GM18870 (cell line): ENCODE measurements around the gene TCTN2.

ENCODE experiments used
- ATAC-seq: cut with Tn5 transposase; IDR thresholded peaks from one replicate; pipeline ENCODE4 v1.9.1; 2021; ENCODE audit warnings: moderate library complexity; ENCODE audit not compliant: unreplicated experiment

TCTN2 gene

GRCh38 chr12:123670882-123671728 is at the start of gene TCTN2:
Gene TCTN2, plus strand, starts transcription at chr12:123671113. Its CDS starts 128 bp downstream, at chr12:123671241.
- ATAC-seq, result peak; percentile 89

DNA sequence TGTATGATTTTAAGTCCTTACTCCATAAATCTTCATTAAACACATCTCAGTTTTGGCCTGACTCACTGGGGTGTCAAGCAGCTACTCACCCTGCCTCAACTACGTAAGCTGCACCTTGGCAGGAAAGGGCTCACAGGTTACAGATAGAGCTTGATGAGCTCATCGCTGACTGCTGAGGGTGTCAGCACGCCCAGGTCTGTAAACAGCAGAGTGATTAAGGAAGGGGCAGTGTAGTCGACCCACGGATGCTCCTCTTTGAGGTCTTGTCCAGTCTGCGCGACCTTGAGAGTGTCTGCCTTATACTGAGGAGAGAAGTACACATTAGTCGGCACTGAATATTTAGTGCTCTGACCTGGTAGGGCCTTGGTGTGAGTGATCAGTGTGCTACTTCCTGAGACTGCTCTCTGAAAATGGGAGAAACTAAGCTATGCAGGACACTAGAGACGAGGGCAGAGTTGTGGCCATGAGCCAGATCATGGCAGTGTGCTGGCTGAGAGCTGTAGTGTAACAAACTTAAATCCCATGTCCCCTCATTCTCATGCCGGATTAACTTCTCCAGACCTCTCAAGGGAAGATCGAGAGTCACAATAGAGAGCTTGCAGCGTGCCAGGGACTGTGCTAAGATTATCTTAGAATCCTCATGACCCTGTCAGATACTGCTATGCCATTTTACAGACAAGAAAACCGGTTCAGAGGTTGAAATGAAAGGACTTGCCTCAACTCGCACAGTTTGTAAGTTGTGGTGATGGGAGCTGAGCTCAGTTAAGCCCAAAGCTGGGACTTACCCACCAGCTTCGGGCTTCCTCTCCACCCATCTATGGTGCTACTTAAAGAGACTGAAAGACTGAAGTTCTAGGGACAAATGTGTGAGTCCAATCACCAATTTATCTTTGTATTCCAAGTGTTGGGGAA is 49.0 kb upstream of the TCTN2 start:
- no peak for ATAC-seq

DNA sequence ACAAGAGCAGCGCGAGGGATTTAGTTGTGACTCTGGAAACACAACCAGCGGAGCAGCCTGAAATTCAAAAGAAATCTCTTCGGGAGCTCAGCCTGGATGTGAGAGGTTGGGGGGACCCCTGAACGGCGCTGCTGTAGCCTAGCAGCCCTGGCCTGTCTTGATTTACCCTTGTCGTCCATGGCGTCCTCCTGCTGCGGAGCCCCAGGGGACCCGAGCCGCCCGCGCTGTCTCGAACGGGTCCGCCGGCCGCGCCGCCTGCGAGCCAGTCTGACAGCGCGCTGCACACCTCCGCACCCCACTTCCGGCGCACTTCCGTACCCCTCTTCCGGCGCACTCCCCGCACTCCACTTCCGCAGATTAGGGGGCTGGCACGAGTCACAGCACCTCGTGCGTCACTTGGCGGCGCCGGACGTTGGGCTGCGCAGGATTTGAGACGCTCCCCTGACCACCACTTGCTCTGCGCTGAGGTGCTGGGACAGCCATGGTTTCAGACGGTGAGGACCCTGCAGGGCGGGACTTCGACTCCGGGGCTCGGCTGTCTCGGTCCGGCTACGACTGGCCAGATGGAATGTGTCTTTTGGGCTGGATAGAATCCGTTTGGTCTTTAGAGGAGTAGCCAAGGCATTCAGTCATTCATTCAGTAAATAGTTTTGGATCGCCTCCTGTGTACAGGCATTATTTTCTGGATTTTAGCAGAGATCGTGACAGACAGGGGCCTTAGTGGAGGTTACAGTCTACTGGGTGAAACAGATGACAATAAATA is 37.4 kb upstream of the TCTN2 start, which contains the start of the genes EIF2B1 and GTF2H3:
Gene EIF2B1 (minus strand): TSS at position 308 of the 763 bp plus-strand sequence. CDS start 129 bp downstream, at position 179.
Gene GTF2H3 (plus strand): TSS at position 451 of the 763 bp plus-strand sequence. CDS start 31 bp downstream, at position 482.
- peak; percentile 90 for ATAC-seq

DNA sequence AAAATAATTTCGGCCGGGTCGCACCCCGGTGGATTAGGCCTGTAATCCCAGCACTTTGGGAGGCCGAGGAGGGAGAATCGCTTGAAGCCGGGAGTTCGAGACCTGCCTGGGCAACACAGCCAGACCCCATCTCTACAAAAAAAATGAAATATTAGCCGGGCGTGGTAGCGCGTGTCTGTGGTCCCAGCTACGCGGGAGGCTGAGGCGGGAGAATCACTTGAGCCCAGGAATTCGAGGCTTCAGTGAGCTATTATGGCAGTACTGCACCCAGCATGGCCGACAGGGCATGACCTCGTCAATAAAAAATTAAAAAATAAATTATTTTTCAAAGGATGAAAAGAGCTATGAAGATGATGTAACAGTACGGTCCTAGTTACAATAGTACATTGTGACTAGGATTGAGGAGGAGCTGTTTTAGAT is 36.8 kb upstream of the TCTN2 start:
- no peak for ATAC-seq

DNA sequence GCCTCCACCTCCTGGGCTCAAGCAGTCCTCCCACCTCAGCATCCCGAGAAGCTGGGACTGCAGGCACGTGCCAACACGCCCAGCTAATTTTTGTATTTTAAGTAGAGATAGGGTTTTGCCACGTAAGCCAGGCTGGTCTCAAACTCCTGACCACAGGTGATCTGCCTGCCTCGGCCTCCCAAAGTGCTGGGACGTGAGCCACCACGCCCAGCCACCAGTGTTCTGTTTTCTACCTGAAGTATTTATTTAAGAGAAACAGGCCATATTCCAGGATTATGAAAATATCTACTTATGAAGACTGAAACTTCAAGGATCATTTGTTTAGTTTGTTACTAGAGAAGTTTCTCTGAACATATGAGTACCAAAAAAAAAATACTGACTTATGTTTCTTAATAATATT is 27.0 kb upstream of the TCTN2 start:
- no peak for ATAC-seq

GRCh38 chr12:123645380-123645779 is 25.5 kb upstream of the TCTN2 start:
- ATAC-seq, result no peak

DNA sequence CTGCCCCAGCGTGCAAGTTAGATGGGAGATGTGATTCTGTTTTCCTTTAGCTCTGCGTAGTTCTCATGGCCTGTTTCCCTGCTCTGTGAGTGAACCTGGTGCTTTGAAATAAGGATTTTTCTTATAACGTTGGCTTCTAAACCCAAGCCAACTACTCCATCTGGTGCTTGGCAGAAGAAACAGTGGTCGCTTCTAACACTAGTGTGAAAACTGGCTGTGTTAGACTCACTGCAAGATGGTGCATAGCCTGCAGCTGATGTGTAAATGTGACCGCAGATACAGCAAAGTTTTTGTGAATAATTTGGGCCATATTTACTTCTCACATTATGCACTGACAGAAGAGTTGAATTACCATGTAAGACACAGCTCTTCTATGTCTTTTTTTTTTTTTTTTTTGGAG is 25.0 kb upstream of the TCTN2 start:
- no peak for ATAC-seq

DNA sequence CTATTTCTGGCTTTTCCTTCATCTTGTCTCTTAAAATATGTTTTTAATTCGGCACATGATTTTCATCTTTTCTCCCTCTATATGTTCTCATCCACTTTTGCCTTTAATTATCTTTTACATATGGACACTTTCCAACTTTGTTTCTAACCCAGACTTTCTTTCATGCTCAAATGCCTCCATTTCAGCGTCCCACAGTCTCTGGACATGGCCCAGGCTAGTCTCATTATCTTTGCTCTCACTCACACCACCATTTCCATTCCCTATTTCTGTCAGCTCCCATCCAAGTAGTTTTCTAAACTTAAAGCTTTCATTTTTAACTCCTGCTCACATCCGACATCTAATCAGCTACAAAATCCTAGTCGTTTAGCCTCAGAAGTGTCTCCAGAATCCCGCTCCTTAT is 22.5 kb upstream of the TCTN2 start:
- ATAC-seq, result no peak

DNA sequence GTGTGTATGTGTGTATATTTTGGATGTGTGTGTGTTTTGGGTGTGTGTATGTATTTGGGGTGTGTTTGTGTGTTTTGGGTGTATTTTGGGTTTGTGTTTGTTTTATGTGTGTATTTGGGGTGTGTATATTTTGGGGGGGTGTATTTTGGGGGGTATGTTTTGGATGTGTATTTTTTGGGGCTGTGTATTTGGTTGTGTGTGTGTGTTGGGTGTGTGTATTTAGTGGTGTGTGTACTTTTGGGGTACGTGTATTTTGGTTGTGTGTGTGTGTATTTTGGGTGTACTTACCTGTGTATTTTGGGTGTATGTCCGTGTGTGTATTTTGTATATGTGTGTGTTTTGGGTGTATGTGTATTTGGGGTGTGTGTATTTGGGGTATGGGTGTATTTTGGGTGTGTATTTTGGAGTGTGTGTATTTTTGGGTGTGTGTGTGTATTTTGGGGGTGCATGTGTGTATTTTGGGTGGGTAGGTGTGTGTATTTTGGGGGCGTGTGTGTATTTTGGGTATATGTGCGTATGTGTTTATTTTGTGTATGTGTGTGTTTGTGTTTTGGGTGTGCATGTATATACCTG is 16.7 kb upstream of the TCTN2 start:
- no peak for ATAC-seq

GRCh38 chr12:123655420-123655819 is 15.5 kb upstream of the TCTN2 start:
- ATAC-seq, result peak; percentile 76

DNA sequence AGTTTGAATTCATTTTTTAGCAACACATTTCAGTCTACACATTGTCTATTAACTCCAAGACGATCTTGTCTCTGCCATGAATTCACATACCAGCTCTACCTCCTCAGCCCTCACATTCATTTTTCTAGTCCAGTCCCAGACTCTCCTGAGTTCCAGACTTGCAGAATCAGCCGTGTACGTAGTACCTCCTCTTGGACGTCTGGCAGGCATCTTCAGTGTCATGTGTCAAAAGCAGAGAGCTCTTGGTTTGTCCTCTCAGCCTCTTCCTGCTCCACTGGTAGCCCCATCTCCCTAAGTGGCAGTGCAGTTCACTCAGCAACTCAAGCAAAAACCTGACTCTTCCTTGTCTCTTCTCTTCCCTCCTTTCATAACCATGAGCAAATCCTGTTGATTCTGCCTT is 14.5 kb upstream of the TCTN2 start:
- no peak for ATAC-seq

DNA sequence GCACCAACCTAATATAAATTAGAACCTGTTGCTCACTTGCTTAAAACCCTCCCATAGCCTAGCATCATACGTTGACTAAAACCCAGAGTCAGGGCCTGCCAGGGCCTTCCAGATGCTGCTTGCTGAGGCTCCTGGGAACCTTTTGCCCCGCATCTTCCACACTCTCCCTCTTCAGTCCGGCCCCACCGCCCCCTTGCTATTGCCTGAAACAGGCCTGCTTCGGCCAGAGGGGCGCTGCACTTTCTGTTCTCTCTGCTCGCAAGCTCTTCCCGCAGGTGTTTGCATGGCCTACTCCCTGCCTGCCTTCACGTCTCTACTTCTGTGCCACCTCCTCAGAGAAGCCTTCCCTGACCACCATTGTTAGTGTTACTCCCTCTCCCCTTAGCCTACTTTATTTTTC is 13.7 kb upstream of the TCTN2 start:
- ATAC-seq, result no peak

- no peak for ATAC-seq
Observed at GRCh38 chr12:123659996-123660727, 10.8 kb upstream of the TCTN2 start.

- no peak for ATAC-seq
Observed at GRCh38 chr12:123667771-123668170, 3.1 kb upstream of the TCTN2 start.

DNA sequence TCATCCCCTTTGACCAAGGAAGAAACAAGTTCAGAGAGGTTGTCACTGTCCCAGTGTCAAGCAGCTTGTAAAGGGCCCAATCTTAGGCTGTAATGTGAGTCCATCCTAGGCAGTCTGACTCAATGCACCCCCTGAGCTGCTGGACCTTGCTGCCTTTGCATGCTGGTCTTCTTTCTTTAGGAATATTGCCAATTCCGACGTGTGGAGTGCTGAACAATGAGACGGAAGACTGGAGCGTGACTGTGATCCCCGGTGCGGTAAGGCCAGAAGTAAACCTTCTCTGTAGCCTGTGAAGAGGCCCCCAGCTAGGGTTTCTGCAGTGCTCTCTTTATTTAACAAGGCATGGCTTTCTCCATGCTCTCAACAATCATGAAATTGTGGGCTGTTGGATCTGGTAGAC is 963 bp downstream of the TCTN2 start:
- ATAC-seq, result no peak

DNA sequence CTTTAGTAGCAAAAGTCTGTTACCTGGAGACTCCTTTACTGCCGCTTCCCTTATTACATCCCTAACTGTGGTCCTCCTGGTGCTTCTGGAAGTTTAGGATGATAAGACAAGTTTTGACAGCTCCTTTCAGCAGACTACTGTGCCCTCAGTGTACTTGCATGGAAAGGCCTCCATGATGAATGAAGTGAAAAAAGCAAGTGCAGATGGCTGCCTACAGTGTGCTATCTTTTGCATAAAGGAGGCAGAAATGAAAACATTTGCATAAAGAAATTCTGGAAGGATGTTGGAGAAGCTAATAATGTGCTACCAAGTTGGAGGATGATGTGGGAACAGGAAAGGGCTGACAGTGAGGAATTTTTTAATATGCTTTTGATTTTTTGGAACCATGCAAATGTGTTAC is 4.5 kb downstream of the TCTN2 start:
- no peak for ATAC-seq

DNA sequence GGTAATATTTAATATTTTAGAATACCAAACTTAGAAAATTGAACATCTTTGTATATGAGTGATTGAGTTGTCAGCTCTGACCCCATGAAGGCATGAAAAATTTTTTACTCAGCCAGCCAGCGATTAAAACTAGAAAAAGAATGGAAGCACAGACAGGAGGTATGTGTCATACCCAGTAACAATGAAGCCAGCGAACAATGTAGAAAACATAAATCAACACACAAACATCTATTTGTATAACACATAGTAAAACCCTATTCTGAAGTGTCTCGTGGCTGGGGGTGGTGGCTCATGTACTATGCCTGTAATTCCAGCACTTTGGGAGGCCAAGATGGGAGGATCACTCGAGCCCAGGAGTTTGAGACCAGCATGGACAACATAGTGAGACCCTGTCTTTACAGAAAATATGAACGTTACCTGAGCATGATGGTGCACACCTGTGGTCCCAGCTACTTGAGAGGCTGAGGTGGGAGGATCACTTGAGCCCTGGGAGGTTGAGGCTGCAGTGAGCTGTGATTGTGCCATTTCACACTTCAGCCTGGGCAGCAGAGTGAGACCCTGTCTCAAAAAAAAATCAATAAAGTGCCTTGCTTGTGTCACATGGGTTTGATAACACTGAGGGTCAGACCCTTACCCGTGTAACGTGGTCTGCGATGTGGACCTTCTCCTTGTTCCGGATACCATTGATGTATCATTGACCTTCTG is 5.9 kb downstream of the TCTN2 start:
- no peak for ATAC-seq

DNA sequence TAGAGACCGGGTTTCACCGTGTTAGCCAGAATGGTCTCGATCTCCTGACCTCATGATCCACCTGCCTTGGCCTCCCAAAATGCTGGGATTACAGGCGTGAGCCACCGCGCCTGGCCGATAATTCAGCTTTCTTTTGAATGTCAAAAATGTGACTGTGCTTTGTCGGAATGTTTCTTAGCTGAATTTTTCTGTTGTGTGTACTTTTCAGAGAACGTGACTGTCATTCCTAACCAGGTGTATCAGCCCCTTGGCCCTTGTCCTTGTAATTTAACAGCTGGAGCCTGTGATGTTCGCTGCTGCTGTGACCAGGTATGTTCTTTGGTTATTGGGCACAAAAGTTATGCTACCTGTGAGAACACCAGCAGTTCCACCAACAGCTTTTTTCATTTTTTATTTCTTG is 8.1 kb downstream of the TCTN2 start:
- no peak for ATAC-seq

GRCh38 chr12:123681605-123682004 is 10.7 kb downstream of the TCTN2 start:
- ATAC-seq, result no peak
